ENCODE results near the gene ANG.

Gene ANG

DNA sequence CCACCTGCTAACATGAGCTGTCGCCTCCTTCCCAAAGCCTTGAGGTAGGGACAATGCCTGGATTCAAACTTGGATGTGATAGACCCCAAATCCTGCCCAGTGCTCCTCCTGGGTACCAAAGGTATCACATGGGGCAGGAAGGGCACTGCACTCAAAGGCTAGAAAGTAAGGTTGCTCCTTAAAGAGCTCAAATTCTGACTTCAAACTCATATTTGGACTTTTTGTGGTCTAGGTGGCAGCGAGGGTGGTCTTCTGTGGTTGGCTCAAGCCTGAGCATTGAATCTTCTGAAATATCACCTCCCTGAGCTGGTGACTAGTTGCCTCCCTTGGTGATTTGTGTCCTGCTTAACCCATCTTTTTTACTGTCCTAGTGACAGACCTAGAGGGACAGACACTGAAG lies 12.5 kb upstream of the ANG start:
- DNase-seq (ENCODE audit: low spot score), result no peak

DNA sequence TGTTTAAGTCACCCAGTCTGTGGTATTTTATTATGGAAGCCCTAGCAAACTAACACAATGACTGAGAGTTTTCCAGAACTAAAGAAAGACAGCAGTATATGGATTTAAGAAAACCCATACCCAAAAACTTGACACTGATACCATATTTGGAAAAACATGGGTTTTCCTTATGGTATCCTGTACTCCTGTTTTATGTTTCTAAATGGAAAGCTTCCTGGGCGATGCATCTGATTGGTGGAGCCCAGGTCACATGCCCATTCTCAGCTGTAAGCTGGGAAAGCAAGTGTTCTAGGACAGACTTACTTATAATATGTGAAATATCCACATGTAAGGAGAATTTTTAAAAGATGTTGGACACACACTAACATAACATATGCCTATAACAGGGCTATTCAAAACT lies 8.7 kb upstream of the ANG start:
- no peak for DNase-seq (ENCODE audit: low spot score)

DNA sequence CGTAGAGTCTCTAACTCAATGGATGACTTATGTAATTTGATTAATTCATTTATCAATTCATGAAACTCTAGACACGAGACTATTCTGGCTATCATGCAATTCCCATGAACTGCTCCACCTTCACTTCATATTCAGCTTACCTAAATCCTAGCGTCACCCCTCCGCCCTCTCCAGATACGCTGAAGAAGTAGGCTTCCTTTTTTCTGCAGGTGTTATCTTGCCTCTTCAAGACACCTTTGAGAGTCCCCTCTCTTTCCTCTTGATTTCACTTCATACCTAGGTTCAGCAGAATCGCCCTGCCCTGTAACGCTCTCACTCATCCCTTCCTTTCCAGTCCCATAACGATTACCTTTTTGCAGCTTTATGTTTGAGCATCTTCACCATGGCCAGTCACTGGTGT lies 8.2 kb upstream of the ANG start:
- DNase-seq (ENCODE audit: low spot score), result no peak

DNA sequence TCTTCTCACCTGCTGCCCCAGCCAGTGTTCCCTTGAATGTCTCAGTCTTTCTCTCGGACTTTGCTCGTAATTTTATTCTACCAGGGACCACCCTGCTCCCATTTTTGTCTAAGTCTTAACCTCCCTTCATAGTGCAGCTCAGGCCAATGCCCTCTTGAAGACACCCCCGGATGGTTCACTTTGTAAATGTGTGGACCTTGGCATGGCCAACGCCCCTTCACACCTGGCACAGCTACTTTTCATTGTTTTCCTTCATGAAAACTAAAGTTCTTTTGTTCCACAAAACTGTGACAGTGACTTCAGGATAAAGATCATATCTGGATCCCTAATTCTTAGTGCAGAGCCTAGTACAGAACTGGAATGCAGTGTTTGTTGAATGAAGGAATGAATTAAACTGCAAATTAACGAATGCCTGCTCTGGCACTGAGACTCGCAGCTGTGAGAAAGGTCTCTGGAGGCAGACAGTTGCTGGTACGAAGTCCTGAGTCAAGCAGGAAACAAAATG lies 7.7 kb upstream of the ANG start:
- DNase-seq (ENCODE audit: low spot score), result no peak

DNA sequence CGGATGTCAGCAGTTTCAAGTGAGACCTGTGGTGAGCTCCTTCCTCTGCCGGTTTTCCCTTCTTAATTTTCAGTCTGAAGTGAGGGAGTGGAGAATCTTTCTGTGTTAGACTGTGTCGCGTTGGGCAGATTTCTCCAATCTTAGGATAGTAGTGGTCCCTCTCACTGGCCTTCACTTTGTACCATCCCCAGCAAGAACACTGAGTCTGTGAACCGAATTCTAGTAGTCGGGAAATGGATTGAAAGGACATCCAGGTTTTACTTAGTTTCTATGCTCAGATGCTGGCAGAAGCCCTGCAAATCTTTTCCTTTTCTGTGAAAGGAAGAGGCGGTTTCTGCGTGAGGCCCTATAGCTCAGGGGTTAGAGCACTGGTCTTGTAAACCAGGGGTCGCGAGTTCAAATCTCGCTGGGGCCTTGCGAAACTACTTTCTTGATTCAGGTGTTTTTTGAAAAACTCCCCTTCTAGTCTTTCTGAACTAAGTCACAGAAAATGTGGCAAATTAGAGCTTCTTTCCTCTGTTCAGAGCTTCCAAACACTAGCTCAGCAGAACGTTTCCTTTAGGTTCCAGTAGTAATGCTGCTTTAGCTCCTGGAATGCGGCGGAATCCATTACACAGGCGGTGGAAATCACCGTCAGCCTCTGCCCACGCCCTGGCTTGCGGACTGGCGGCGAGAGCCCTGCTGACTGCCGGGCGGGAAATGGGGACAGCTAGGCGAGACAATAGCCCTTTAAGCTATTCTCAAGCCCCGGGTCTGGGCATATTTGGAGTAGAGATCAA lies 7.0 kb upstream of the ANG start:
- DNase-seq (ENCODE audit: low spot score), result peak; percentile 93

DNA sequence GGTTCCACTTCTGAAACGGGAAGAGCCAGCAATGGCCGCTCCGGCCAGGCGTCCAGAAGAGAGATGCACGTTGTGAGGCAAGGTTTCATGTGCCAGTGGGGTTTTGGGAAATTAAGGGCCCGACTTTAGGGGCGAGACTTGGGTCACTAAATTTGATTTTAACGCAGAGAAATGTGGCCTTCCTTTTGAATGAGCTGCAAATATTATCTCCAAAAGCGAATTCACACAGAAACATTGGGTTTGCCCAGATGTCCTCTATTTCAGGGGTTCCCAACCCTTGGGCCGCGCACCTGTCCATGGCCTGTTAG lies 6.5 kb upstream of the ANG start:
- DNase-seq (ENCODE audit: low spot score), result no peak

DNA sequence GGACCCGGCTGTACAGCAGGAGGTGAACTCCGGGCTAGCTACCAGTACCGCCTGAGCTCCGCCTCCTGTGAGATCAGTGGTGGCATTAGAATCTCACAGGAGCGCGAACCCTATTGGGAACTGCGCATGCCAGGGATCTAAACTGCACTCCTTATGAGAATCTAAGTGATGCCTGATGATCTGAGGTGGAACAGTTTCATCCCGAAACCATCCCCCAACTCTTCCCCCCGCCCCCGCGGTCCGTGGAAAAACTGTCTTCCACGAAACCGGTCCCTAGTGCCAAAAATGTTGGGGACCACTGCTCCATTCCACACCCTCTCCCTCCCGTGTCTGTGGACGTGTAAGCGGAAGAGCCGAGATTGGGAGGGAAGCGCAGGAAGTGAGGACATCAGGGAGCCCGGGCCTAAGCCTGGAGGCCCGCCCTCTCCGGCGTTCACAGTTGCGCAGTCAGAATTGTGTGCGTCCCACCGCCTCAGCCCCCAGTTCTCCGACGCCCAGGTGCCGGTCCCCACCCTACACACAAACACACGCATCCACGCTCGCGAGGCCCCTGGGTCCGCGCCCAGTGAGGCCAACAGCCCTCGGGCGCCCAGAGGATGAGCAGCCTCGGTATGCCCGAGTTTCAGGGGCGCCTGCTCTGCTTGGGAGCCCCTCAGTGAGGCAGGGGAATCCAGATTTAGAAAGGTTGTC lies 6.0 kb upstream of the ANG start:
- peak; percentile 88 for DNase-seq (ENCODE audit: low spot score)

DNA sequence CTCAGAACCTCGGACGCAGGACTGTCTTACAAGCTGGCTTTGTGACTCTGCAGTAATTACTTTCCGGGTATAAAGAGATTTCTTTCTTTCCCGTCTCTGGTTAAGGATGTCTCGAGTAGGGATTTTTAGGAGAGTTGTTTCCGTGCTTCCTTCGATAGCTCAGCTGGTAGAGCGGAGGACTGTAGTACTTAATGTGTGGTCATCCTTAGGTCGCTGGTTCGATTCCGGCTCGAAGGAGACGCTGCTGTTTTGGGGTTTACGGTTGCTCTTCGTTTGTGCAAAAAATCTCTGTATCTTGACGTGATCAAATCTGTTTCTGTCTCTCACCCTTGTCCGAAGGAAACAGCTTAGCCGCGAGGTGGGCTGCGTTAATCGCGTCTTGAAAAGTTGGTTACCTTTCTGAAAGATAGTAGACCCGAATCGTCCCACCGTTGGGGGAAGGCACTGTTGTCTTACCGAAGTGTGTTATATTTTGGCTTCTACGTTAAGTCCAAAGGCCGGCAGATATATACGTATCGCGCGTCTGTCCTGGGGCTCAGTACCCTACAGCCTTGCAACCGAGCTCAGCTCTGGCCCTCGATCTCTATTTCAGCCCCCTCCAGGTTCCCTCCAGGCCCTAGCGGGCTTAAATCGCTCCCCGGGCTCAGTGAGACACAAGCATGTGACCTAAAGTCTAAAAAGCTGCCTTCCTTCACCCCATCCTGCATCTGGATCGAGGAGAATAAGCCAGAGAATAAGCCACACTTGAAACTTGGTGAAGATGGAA lies 5.3 kb upstream of the ANG start:
- peak; percentile 94 for DNase-seq (ENCODE audit: low spot score)

DNA sequence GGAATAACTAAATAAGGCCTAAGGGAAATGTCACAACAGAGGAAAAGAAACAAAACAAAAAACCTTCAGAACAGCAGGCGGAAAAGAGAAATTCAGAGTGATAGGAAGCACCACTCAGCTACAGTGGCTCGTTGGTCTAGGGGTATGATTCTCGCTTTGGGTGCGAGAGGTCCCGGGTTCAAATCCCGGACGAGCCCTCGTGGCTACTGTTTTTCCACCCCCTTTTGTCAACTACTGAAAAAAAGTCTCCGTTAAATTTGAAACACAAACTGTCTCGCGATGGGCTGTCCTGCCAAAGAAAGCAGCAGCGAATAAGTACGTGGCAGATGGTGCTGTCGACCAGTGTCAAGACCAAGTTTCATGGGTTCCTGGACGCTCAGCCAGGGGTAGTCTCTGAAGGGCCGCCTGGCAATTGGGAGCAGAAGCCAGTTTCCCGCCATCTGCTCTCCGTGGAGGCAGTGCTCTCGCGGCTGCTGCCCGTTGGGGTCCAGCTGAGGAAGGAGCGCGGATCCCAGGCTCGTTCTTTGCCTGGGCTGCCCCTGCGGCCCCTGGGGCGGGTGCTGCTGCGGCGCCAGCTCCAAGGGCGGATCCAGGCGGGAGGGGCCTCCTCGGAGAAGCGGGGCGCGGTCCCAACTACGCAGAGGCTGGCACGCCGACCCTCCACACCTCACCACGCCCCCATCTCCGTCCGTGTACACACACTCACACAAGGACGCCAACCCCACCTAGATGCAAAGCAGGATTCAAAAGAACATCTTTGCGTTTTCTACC lies 4.5 kb upstream of the ANG start, which contains the start of gene RNASE4:
Gene RNASE4, plus strand, starts transcription at position 670 of the 771 bp plus-strand sequence. CDS start 14,812 bp downstream, outside the sequence.
- peak; percentile 88 for DNase-seq (ENCODE audit: low spot score)

DNA sequence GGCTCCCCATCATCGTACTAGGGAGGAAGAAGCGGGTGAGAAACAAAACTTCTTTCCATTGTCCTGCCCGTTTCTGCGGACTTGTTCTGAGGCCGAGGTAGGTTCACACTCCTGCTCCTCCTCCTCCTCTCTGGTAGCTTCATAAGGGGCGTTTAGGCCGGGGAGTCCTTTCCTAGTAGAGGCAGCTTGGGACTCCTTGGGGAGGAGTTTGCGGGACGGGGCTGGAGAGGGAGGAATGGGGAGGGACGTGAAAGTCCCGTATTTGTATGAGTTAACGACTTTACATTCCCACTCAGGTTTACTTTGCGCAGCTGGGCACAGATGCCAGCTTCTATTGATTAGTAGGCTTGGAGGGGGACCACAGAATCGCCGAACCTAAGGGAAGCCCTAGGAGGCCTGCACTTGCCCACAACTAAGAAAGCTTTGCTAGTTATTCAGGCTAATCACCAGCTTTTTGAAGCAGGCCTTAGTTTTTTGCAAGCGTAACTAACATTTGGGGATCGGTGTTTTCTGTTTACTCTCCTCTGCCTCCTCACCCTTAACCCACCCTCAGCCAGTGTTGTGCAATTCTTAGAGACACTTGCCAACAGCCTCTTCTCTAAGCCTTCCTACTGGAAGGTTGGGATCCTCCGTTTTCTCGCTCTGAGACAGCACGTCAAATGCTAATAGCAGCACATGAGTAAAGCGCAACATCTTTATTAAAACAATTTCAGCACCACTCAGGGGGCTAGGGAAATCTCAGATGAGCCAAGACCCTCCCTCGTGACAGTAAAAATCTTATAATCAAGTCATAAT lies 3.7 kb upstream of the ANG start:
- no peak for DNase-seq (ENCODE audit: low spot score)

DNA sequence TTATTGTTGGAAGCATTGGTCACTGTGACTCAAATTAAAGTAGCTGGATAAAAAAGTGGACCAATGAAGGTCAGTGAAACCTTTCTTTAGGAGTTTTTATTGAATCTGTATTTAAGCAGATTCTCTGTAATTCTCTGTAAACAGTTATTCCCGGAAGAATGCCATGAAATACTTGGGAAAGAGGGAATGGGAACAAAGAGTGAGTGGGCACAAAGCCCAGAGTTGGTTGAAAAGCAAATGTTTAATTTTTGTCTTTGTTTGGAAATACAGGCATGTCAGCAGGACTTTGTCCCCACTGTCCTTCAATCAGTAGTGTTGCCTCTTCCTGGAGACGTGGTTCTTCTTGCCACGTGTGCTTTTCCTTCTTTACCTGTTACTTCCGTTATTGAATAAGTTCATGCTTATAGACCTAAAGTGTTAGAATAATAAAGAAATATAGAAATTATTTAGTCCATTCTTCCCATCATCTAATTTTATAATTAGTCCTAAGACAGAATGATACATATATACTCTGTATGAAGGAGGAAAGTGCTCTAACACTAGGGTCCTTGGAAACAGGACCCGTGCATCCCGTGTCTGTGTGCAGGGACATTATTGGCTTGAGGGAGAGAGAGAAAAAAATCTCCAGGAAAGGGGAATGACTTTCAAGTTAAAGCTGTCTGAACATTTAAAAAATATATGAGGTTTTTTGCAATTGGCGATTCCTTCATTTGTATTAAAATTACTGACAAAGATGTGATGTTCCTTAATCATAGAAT lies 2.0 kb upstream of the ANG start:
- no peak for DNase-seq (ENCODE audit: low spot score)

DNA sequence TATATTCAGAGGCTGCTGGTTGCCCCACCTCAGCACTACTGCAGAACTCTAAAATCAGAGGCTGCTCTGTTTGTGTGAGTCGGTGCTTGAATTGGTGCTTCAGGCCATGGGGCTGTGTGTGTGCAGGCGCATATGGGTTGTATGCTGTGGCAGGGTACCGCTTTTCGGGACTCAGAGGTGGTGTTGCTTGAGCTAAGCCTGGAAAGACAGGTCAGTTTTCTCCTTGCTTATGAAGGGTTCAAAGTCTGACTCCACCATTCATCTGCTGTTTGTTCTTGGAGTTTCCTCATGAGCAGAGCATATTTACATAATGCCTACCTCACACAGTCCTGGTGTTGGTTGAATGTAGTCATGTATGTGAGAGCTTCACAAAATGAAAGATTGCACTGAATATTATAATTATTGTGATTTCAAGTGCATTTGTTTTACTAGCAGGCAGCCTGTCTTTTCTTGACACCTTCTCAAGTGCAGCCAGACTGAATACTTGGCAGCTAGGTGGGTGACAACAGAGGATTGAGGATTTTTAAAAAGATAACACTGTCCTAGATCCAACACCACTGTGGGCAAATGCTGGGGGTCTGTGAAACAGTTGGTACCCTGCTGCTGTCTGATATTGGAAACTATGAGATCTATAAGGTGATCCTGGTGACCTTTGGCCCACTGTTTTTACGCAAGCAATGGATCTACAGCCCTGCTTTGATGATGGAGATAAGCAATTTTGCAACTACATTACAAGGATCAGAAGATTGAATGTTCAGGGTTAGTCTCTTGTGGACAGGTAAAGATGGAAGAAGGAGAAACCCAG lies 1.0 kb upstream of the ANG start:
- DNase-seq (ENCODE audit: low spot score), result no peak

DNA sequence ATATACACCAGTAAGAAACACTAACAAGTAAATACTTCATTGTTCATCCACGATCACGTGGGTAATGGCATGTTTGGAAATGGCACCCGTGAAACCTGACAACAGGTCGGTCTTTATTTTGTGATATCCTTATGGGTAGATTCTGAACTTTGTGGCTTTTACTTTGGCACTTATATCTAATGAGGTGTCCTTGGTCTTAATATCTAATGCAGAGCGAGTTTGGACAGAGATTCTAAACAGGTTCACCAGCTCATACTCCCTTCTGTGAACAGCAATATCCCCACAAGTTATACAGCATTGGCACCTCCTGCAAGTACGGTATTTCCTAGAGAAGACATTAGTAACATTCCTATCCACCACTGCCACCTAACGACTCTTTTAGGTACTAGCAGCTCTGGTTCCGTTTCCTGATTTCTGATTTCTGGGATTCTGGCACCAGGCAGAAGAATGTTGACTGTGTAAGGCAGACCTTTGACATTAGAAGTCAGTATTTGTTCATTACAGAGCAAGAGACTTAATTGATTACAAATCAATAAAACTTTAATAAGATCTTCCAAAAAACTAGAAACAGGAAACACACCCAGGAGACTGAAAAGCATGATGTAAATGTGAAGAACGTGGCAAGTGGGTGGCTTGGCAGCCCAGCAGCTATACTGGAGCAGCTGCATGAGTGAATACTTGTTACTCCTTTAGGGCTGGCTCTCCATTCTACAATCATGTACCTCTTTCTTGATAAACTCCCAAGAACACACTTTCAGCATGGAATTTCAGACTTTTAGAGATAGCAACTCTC lies 2.5 kb downstream of the ANG start:
- peak; percentile 74 for DNase-seq (ENCODE audit: low spot score)

DNA sequence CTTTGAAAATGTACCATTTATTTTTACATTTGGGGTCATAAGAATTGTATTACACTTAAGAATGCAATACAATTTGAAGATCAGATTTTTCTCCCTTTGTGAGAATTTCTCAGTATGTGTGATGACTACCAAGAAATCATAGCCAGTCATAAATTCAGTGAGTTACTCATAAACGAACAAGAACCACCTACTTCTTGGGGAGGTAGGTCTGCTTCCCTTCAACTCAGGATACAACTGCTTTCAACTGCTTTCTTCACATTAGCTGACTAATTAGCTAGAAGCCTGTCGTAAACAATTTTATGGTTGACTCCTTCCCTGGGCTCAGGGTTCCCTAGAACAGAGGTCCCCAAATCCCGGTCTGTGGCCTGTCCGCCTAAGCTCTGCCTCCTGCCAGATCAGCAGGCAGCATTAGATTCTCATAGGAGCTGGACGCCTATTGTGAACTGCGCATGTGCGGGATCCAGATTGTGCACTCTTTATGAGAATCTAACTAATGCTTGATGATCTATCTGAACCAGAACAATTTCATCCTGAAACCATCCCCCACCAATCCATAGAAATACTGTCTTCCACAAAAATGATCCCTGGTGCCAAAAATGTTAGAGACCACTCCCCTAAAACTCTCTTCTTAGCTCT lies 3.7 kb downstream of the ANG start:
- peak; percentile 75 for DNase-seq (ENCODE audit: low spot score)

DNA sequence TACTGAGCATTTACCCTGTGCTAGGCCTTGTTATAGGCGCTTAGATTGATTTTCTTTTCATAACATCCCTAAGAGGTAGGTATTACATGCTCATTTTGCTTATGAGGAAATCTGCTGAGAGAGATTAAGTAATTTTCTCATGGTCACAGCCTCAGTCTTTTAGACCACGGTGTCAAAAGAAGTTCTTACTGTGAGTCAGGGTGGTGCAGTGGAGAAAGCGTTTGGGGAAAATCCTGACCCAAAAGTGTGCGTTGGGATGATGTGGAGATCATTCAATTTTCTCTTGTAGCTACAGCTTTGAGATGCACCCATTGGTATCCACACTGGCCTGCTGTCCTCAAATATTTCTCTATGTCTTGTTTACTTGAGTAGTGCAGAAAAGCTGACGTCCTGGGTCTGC lies 8.2 kb downstream of the ANG start:
- no peak for DNase-seq (ENCODE audit: low spot score)

DNA sequence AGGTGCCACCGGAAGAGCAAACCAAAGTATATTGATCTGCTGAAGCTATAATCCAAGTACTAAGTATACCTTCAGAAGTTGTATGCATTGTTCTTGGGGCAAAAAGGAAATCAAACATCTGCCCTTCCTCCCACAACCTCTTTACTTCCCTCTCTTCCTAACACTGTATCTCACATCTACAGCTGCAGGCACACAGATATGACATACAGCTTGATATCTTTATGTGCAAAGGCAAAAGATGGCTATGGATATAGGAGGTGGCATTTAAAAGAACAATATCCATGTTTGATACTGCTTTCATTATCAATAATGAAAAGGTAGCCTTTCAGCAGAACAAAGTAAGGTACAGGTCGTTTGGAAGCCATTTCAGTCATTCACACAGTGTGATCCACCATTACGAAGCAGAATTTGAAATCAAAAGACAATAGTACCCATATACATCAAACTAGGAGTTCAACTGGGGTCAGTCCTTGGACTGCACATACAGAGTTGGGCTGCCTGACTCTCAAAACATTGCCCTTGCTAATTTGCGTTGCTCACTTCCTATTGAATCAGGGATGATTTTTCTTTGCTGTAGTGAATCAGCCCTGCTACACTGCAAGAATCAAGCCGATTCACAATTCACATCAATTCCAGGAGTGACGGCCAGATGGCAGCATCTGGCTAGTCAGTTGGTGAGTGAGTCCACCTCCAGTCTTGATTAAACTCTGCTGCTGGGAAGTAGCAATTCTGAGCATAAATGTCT lies 8.9 kb downstream of the ANG start:
- peak; percentile 79 for DNase-seq (ENCODE audit: low spot score)

DNA sequence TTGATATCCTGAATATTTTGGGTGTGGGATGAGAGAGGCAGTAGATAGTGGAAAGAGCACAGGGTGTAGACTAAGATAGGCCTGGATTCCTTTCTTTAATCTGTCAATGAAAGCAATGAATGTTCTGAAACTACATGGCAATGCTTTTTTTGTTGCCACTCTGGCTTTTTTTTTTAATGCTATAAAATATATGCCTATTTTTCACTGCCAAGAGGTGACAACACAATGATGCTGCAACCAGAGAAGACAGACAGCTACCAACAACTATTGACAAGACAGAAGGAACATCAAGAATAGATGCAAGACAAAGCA lies 9.4 kb downstream of the ANG start:
- no peak for DNase-seq (ENCODE audit: low spot score)

DNA sequence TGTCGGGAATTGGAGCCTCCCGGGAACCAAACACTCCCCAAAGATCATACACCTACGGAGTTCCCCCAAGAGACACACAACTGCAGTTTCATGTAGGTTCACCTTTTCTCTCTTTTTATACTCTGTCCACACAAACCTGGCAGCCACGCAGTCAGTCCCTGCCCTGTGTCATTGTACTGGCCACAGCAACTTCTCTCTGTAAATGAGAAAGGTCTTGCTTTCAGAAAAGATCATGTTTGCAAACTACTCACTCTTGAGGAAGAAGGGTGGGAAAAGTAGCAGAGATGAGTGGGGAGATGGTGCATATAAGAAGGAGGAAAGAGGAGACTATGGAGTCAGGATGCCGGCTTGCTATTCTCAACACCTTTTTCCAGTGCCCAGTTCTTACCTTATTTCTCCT lies 10.4 kb downstream of the ANG start:
- DNase-seq (ENCODE audit: low spot score), result no peak
